ENCODE results near the gene RTN4RL1.
"Not testable (repeated sequence)": the region's sequence is repeated elsewhere in the genome, so short reads cannot be mapped to it uniquely, and the experiment has no call there.

Gene RTN4RL1

DNA sequence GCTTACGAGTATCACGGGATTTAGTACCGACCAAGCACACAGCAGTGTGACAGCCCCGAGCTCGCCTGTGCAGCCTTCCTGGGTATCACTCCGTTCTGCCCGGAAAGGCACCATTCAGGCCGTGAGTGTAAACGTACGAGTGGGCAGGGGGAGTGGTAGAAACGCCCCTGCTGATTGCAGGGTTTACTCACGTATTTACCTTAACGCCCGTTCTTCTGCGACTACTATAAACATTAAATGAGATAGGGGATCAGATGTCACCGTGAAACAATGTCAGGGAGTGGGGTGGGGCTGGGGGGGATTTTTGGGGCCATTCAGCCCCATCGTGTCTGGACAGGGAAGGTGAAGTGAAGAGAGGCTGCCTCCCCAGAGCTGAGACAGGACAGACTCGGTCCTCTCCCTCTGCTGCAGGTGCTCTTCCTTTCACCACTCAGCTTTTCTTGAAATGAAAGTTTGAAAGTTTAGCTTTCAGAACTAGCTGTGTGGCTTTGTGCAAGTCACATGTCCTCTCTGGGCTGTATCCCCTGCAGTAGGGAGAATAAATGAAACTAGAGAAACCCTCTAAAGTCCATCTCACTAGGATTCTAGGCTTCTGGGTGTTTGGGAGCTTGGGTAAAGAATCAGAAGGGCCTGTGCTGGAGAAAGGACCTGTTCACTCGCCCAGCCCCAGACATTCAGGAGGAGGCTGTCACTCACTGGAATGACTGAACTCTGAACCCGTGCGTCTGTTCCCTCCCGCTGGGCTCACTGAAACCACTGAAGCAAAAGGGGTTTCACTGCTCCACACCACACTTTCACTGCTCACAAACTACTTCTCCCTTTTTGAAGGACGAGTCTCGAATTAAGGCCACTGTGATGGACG lies 128.7 kb downstream of the RTN4RL1 start:
- DNase-seq (ENCODE audit: low spot score), result no peak

DNA sequence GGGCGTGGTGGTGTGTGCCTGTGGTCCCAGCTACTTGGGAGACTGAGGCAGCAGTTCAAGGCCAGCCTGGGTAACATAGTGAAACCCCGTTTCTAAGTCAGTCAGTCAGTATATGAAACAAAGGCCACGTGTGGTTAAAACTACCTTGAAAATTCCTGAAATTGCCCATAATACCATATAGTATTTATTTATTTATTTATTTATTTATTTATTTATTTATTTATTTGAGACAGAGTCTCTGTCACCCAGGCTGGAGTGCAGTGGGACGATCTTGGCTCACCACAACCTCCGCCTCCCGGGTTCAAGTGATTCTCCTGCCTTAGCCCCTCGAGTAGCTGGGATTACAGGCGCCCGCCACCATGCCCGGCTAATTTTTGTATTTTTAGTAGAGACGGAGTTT lies 129.7 kb downstream of the RTN4RL1 start:
- DNase-seq (ENCODE audit: low spot score), result not testable (repeated sequence)

GRCh38 chr17:1894753-1895339 lies 130.3 kb downstream of the RTN4RL1 start:
- DNase-seq (ENCODE audit: low spot score), result no peak

GRCh38 chr17:1890758-1891450 lies 134.2 kb downstream of the RTN4RL1 start:
- DNase-seq (ENCODE audit: low spot score), result peak; percentile 5

- no peak for DNase-seq (ENCODE audit: low spot score)
Observed at GRCh38 chr17:1888741-1889140, 136.4 kb downstream of the RTN4RL1 start.

Measured in CD4-positive, alpha-beta T cell treated with Interleukin-6 at 100 ng/mL for 8 hours (primary cell).